HFFc6 (cell line): ENCODE results near the gene BBS9. TPM values are rescaled to one million over a fixed set of nuclear protein-coding genes. Genes with fewer than 3 reads are reported as not detected.

ENCODE experiments used
- DNase-seq: peaks from one replicate; pipeline ENCODE4 v3.0.0-alpha.2; 2018
- H3K27ac Mint-ChIP-seq: 2 replicates; pipeline ENCODE4 v1.8.0; 2020; ENCODE audit warnings: mild to moderate bottlenecking, mixed read lengths
- H3K27me3 Mint-ChIP-seq: 2 replicates; pipeline ENCODE4 v1.8.0; 2021; ENCODE audit warnings: mild to moderate bottlenecking, moderate library complexity, mixed read lengths; ENCODE audit not compliant: insufficient read depth
- H3K36me3 Mint-ChIP-seq: 2 replicates; pipeline ENCODE4 v1.8.0; 2021; ENCODE audit warnings: low read depth, mixed read lengths
- H3K4me1 Mint-ChIP-seq: 2 replicates; pipeline ENCODE4 v1.8.0; 2020; ENCODE audit warnings: low read depth, mixed read lengths
- H3K4me3 Mint-ChIP-seq: 2 replicates; pipeline ENCODE4 v1.8.0; 2020; ENCODE audit warnings: mild to moderate bottlenecking, moderate library complexity, mixed read lengths
- H3K9me3 Mint-ChIP-seq: 2 replicates; pipeline ENCODE4 v1.8.0; 2020; ENCODE audit warnings: mild to moderate bottlenecking, mixed read lengths
- total RNA-seq, 6 experiments: library from RNA; stranded (reverse); fragmentation: NEBNext Ultra II Directional; extraction: Animal tissue kit (Norgen Biotek cat#: 25700); gene quantifications; 2 replicates in 1 of 6; 3 replicates in 5 of 6; pipeline ENCODE4 v1.2.3, GENCODE V29; 2021
- TF ChIP-seq, protein P1 (sequence below): fragments of 200-600 bp; sonication (generic); IDR thresholded peaks from 2 replicates; pipeline ENCODE4 v1.5.0; 2021; ENCODE audit warnings: antibody characterized with exemption, mild to moderate bottlenecking

Gene BBS9
- total RNA-seq, 6 experiments from 2014 or later = 10.6 to 13.0 (median 12.1) TPM

DNA sequence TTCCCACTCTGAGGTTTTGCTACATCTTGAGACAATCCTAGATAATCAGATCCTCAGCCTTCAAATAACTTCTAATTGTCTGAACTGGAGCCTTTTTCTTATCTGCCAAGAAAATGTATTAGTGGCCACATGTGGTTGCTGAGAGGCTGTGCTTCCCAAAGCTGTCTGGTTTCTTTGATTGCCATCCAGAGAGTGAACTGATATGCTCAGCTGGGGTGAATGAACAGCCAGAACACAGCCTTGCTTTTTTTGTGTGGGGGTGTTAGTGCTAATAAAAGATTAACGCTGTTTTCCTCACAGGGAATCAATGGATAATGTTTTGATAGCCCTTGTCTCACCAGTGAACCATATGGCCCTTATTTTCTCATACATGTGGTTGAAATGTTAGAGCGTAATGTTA, 66.9 kb downstream of the BBS9 start:
- Mint-ChIP-seq H3K9me3 (no peaks in the 10 kb centered on the region), H3K36me3 (no peaks in the 10 kb centered on the region), H3K27me3 (no peaks in the 10 kb centered on the region)

DNA sequence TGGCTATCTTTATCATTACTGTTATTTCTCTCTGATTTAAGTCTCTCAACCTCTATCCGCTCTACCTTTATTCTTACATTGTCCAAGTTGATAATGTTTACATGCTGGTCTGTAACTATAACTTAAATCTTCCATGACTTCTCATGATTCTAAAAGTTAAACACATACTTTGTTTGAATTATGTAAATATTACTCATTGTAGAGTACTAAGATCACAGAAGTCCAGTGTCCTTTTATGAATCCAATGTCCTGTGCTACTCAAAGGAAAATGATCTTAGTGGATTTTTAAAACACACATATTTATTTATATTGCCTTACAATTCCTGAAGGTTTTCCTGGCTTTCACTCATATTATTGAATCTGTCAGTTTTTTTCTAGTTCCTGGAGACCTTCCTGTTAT, 70.9 kb downstream of the BBS9 start:
- DNase-seq = no peak
- TF ChIP-seq, protein P1, sequence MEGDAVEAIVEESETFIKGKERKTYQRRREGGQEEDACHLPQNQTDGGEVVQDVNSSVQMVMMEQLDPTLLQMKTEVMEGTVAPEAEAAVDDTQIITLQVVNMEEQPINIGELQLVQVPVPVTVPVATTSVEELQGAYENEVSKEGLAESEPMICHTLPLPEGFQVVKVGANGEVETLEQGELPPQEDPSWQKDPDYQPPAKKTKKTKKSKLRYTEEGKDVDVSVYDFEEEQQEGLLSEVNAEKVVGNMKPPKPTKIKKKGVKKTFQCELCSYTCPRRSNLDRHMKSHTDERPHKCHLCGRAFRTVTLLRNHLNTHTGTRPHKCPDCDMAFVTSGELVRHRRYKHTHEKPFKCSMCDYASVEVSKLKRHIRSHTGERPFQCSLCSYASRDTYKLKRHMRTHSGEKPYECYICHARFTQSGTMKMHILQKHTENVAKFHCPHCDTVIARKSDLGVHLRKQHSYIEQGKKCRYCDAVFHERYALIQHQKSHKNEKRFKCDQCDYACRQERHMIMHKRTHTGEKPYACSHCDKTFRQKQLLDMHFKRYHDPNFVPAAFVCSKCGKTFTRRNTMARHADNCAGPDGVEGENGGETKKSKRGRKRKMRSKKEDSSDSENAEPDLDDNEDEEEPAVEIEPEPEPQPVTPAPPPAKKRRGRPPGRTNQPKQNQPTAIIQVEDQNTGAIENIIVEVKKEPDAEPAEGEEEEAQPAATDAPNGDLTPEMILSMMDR = no peak
- no peaks in the 10 kb centered on the region for H3K36me3 Mint-ChIP-seq
- H3K27ac Mint-ChIP-seq = no peak overlapping the region
- H3K27me3 Mint-ChIP-seq = no peaks in the 10 kb centered on the region
- no peak overlapping the region for H3K4me3 Mint-ChIP-seq
- H3K9me3 Mint-ChIP-seq = no peaks in the 10 kb centered on the region
- H3K4me1 Mint-ChIP-seq = peaks cover 12% of the 10 kb centered on the region

More for the DNA sequence above, 66.9 kb downstream of the BBS9 start:
- DNase-seq = no peak
- Mint-ChIP-seq H3K4me3 (no peak overlapping the region), H3K27ac (no peak overlapping the region), H3K4me1 (peaks cover 24% of the 10 kb centered on the region)
- TF ChIP-seq, protein P1 = no peak

DNA sequence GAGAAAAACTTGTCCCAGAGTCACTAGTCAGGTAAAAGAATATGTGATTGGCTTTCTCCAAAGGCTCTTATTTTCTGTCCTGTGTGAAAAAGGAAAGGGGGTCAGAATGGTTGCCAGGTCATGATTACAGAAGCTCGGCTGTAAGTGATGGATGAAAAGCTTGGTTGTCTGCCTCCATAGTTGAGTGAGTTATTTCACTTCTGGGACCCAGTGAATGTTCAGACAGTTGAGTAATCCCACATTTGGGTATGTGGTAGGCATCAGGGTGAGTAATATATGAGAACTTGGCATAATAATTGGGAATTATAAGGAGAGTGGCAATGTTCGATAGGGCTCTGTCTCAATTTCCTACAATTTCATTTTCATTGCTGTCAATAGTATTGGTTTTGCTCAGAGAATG, 72.5 kb downstream of the BBS9 start:
- Mint-ChIP-seq H3K27ac (no peak overlapping the region), H3K4me3 (no peak overlapping the region), H3K9me3 (no peaks in the 10 kb centered on the region), H3K27me3 (no peaks in the 10 kb centered on the region), H3K4me1 (peaks cover 16% of the 10 kb centered on the region), H3K36me3 (no peaks in the 10 kb centered on the region)
- no peak for DNase-seq
- TF ChIP-seq, protein P1 = no peak

DNA sequence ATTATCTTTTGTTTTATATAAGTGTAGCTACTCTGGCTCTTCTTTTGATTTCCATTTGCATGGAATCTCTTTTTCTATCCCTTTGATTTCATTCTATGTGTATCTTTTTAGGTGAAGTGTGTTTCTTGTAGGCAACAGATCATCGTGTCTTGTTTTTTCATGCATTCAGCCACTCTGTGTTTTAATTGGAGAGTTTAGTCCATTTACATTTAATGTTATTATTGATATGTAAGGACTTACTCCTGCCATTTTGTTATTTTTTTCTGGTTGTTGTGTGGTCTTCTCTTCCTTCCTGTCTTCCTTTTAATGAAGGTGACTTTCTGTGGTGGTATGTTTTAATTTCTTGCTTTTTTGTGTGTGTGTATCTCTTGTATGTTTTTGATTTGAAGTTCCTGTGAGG, 81.6 kb downstream of the BBS9 start:
- H3K27me3 Mint-ChIP-seq = no peaks in the 10 kb centered on the region
- no peak overlapping the region for H3K27ac Mint-ChIP-seq
- H3K9me3 Mint-ChIP-seq = peaks cover 24% of the 10 kb centered on the region
- H3K4me1 Mint-ChIP-seq = peaks cover 15% of the 10 kb centered on the region
- DNase-seq = no peak
- H3K36me3 Mint-ChIP-seq = peaks cover 35% of the 10 kb centered on the region
- no peak overlapping the region for H3K4me3 Mint-ChIP-seq
- TF ChIP-seq, protein P1 = no peak

DNA sequence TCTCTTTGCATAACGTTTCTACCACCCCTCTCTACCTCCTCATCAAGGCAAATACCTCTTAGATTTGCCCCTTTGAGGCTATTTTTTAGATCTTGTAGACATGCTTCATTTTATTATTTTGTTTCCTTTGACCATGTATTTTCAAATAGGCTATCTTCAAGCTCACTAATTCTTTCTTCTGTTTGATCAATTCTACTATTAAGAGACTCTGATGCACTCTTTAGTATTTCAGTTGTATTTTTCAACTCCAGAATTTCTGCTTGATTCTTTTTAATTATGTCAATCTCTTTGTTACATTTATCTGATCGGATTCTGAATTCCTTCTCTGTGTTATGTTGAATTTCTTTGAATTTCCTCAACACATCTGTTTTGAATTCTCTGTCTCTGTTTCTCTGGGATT, 82.8 kb downstream of the BBS9 start:
- Mint-ChIP-seq H3K36me3 (peaks cover 35% of the 10 kb centered on the region), H3K27me3 (no peaks in the 10 kb centered on the region), H3K27ac (no peak overlapping the region), H3K4me3 (no peak overlapping the region), H3K4me1 (peaks cover 9% of the 10 kb centered on the region), H3K9me3 (peaks cover 24% of the 10 kb centered on the region)
- no peak for DNase-seq
- TF ChIP-seq, protein P1 = no peak

DNA sequence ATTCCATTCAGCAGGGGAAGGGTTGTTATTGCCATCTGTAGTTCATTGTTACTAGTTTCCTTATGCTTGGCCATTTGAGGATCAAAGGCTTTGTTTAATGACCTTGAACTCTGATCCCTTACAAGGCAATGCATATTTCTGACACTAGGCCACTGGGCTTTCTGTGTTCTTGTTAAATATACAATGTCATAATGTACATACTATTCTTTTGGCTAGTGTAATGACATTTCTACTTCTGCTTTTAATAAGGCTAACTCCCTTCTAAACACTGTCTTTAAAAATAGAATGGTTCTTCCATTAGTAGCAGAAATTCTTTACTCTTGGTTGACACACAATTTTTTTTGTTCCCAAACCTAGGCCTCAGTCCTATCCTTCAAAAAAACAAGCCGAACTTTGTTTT, 86.6 kb downstream of the BBS9 start:
- no peak overlapping the region for H3K27ac Mint-ChIP-seq
- TF ChIP-seq, protein P1 = no peak
- no peaks in the 10 kb centered on the region; the same call in 1 of the 2 replicates for H3K27me3 Mint-ChIP-seq
- peaks cover 12% of the 10 kb centered on the region for H3K9me3 Mint-ChIP-seq
- H3K4me1 Mint-ChIP-seq = no peaks in the 10 kb centered on the region
- no peak overlapping the region for H3K4me3 Mint-ChIP-seq
- peaks cover 26% of the 10 kb centered on the region for H3K36me3 Mint-ChIP-seq
- DNase-seq = no peak
